SJSA1 (cell line): ENCODE measurements around the gene SF3A1. TPM values are rescaled to one million over a fixed set of nuclear protein-coding genes. Genes with fewer than 3 reads are reported as not detected.

Experiments
- DNase-seq, 2 experiments: peaks; one replicate each; pipeline ENCODE4 v3.0.0-alpha.2; 2015 to 2020; ENCODE audit warnings: low spot score in 2 of 2, low read depth in 1 of 2
- H3K27ac ChIP-seq: fragments of 250-450 bp; sonication (Bioruptor Pico); 2 replicates; pipeline ENCODE4 v1.5.1; 2020; ENCODE audit warnings: mild to moderate bottlenecking, moderate library complexity
- H3K27me3 ChIP-seq: fragments of 250-450 bp; sonication (Bioruptor Pico); replicated peaks from 2 replicates; pipeline ENCODE4 v1.5.1; 2020; ENCODE audit warnings: mild to moderate bottlenecking, moderate library complexity
- H3K36me3 ChIP-seq: fragments of 250-450 bp; sonication (Bioruptor Pico); 2 replicates; pipeline ENCODE4 v1.5.1; 2020; ENCODE audit warnings: mild to moderate bottlenecking
- H3K4me1 ChIP-seq: fragments of 250-450 bp; sonication (Bioruptor Pico); replicated peaks from 2 replicates; pipeline ENCODE4 v1.6.1; 2021; ENCODE audit warnings: mild to moderate bottlenecking
- H3K4me3 ChIP-seq: fragments of 250-450 bp; sonication (Bioruptor Pico); 2 replicates; pipeline ENCODE4 v1.5.1; 2020; ENCODE audit warnings: mild to moderate bottlenecking
- H3K9me3 ChIP-seq: fragments of 250-450 bp; sonication (Bioruptor Pico); replicated peaks from 2 replicates; pipeline ENCODE4 v1.5.1; 2020; ENCODE audit warnings: mild to moderate bottlenecking
- total RNA-seq: library from RNA; depleted of rRNA; stranded (reverse); fragments of >200 nt; shearing (Covaris generic); gene quantifications from 2 replicates; pipeline ENCODE4 v1.2.3, GENCODE V29; 2014

The SF3A1 gene
- total RNA-seq, 1 experiment from 2014 or later: 37.2 TPM

DNA sequence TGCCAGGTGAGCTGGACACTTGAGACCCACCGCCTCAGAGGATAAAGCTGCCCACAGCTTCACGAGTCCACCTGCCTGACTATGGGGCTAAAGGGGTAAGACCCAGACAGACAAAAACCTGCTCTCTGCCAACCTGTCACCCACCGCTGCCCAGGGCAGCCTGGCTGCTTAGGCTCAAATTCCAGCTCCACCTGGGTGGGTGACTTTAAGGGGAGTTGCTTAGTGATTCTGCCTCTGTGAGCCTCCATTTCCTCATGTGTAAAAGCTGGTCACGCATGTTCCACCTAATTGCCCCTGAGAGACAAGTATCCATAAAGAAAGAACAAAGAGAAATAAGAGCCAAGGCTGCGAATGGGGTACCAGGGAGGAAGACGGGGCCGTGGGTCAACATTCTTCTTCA, 63.7 kb downstream of the SF3A1 start:
- Histone ChIP-seq H3K9me3 (no peaks in the 10 kb centered on the region), H3K27me3 (no peaks in the 10 kb centered on the region), H3K27ac (no peak overlapping the region), H3K4me1 (peaks cover 30% of the 10 kb centered on the region), H3K36me3 (peaks cover 60% of the 10 kb centered on the region), H3K4me3 (no peak overlapping the region)
- DNase-seq: no peak

GRCh38 chr22:30292069-30292970, 64.4 kb downstream of the SF3A1 start:
- Histone ChIP-seq H3K27ac (no peak overlapping the region), H3K9me3 (no peaks in the 10 kb centered on the region), H3K4me3 (no peak overlapping the region), H3K4me1 (peaks cover 34% of the 10 kb centered on the region), H3K27me3 (no peaks in the 10 kb centered on the region), H3K36me3 (peaks cover 53% of the 10 kb centered on the region)
- no peak for DNase-seq

- no peak overlapping the region for H3K4me3 ChIP-seq
- no peaks in the 10 kb centered on the region for H3K9me3 ChIP-seq
- peak; percentile 93 to 95 for DNase-seq
- peaks cover 47% of the 10 kb centered on the region for H3K36me3 ChIP-seq
- H3K27me3 ChIP-seq: no peaks in the 10 kb centered on the region
- H3K4me1 ChIP-seq: peaks cover 34% of the 10 kb centered on the region
- H3K27ac ChIP-seq: peak overlapping the region; percentile 32; the same call in 1 of the 2 replicates
Observed at GRCh38 chr22:30291058-30291892, 65.4 kb downstream of the SF3A1 start.

GRCh38 chr22:30290342-30291057, 66.2 kb downstream of the SF3A1 start:
- peak; percentile 18 to 68 for DNase-seq
- Histone ChIP-seq H3K27me3 (no peaks in the 10 kb centered on the region), H3K4me1 (peaks cover 34% of the 10 kb centered on the region), H3K36me3 (peaks cover 40% of the 10 kb centered on the region), H3K27ac (peak overlapping the region; percentile 2; the same call in 1 of the 2 replicates), H3K4me3 (no peak overlapping the region), H3K9me3 (no peaks in the 10 kb centered on the region)

DNA sequence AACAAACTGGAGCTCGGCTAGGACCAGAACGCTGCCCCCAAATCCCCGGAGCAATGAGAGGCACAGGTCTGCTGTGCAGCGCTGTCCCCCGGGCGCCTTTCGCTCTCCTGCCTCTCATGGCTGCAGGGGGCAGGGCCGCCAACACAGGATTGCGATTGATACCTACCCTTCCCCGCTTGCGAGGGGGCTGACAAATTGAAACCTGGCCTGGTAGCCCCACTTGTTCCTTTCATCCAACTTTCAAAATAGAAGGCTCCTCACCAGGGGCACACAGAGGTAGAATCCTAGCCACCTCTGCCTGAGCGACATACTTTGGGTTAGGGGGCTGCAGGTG, 66.7 kb downstream of the SF3A1 start:
- Histone ChIP-seq H3K36me3 (peaks cover 34% of the 10 kb centered on the region), H3K4me3 (peak overlapping the region; percentile 71), H3K27ac (no peak overlapping the region), H3K4me1 (peaks cover 34% of the 10 kb centered on the region), H3K9me3 (no peaks in the 10 kb centered on the region), H3K27me3 (no peaks in the 10 kb centered on the region)
- no peak for DNase-seq

DNA sequence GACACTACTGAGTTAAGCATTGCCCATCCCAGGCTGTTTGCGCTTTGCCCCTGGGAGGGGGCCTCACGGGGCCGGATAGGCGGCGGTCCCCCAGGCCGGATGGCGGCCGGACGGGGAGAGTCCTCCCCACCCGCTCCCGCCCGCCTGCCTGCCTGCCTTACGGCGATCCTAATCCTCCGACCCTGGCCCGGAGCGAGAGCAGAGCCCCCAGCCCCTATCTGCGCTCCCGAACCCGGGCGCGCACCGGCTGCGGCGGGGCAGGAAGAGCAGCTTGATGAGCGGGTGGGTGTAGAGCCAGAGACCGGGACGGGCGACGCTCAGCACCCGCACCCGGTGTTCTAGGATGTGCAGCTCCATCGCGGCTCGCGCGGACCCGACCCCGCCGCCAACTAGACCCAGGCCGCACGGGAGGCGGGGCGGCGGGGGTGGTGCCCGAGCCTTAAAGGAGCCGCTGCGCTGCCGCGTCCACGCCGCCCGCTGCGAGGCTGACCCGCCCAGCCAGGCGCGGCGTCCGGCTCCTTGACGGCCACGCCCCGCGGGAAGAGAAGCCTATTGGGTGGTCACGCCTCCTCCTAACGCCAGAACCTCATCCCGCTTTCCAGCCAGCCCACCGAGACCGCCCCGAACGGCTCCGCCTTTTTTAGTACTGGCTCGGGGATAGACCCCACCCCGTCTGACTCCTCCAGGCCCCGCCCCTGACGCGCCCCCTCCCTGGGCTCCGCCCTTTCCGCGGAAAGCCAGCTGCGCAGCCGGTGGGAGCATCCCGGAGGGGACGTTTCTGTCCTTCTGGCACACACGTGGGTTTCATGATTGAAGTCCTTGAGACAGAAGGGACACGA, 67.3 kb downstream of the SF3A1 start, which contains the start of gene CASTOR1:
Gene CASTOR1, minus strand, starts transcription at position 365 of the 839 bp plus-strand sequence. Its CDS starts 8 bp downstream, at position 357.
- H3K4me1 ChIP-seq: peaks cover 34% of the 10 kb centered on the region
- H3K27ac ChIP-seq: no peak within 1 kb of the TSS; the same call in 1 of the 2 replicates
- no peaks in the 10 kb centered on the region for H3K27me3 ChIP-seq
- H3K9me3 ChIP-seq: no peaks in the 10 kb centered on the region
- H3K36me3 ChIP-seq: peaks cover 33% of the 10 kb centered on the region
- DNase-seq: peak; percentile 92 to 98
- H3K4me3 ChIP-seq: peak within 1 kb of the TSS; percentile 71

- no peaks in the 10 kb centered on the region for H3K27me3 ChIP-seq
- no peak overlapping the region for H3K27ac ChIP-seq
- no peaks in the 10 kb centered on the region for H3K9me3 ChIP-seq
- no peak for DNase-seq
- H3K36me3 ChIP-seq: peaks cover 27% of the 10 kb centered on the region
- peak overlapping the region; percentile 71 for H3K4me3 ChIP-seq
- peaks cover 34% of the 10 kb centered on the region for H3K4me1 ChIP-seq
Observed at GRCh38 chr22:30288419-30289140, 68.1 kb downstream of the SF3A1 start.

DNA sequence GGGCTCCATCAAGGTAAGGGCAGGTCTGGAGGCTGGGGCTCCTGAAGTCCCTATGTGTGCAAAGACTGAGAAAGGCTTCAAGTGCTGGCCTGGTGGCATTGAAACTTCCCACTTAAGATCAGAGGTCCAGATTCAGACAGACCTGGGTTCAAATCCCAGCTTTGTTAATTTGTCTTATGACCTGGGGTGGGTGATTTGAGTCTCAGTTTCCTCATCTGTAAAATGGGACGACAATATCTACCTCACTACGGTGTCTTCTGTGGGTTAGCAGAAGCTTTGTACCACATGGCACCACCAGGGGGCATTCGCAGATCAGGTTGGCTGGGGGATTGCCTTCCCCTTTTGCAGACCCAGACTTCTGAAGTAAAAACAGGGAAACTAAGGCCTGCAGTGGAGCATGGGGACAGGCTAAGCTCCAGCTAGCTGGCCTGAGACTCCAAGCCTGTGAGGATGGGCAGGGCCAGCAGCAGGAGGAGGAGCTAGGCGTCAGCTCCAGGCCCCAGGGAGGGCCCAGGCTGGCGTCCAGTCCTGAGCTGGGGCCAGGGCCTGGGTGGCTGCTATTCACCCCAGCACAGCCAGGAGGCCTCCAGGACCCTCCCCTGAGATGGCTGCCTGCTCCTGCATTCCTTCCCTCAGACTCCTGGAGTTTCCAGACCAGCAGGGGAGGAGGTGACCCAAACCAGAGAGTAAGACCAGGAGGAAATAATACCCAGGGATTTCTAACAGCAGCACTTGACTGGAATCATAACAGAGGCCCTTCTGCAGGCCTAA, 68.9 kb downstream of the SF3A1 start:
- no peaks in the 10 kb centered on the region for H3K27me3 ChIP-seq
- H3K4me1 ChIP-seq: peaks cover 34% of the 10 kb centered on the region
- H3K9me3 ChIP-seq: no peaks in the 10 kb centered on the region
- peaks cover 20% of the 10 kb centered on the region for H3K36me3 ChIP-seq
- DNase-seq: peak; percentile 91 to 92
- H3K27ac ChIP-seq: no peak overlapping the region
- no peak overlapping the region for H3K4me3 ChIP-seq

DNA sequence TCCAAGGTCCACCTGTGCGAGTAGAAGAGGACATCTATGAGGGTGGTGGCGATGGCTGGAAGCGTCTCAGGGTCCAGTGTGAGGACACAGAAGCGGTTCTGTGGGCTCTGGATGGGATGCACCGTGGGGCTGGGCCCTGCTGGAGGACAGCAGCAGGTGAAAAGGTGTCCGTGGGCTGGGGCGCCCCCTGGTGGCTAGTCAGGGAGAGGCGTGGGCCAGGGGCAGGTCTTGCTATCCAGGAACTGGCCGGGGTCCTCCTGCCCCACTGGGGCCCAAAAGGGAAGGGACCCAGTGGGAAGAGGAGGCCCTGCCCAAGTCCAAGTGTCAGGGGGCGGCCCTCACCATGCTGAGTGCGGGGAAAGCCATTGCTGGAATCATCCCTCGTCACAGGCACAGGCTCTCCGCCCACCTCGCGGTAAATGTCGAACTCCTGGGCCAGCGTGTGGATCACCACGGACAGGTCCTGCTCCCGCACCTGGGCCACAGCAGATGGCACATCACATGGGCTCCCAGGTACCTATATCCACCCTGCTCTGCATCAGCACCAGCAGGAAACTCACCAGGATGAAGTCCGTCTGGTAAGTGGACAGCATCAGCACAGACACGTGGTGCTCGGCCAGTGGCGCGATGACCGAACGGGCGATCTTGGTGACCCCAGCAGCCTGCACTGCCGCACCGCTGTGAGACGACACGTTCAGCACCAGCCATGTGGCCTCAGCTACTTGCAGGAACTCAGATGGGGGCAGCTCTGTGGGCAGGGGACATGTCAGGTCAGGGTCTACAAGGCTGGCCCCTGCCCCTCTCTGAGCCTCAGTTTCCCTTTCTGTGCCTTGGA, 69.7 kb downstream of the SF3A1 start:
- H3K27ac ChIP-seq: no peak overlapping the region
- H3K36me3 ChIP-seq: peaks cover 12% of the 10 kb centered on the region
- no peaks in the 10 kb centered on the region for H3K9me3 ChIP-seq
- peak; percentile 52 to 78 for DNase-seq
- H3K4me1 ChIP-seq: peaks cover 34% of the 10 kb centered on the region
- H3K4me3 ChIP-seq: no peak overlapping the region
- no peaks in the 10 kb centered on the region for H3K27me3 ChIP-seq

DNA sequence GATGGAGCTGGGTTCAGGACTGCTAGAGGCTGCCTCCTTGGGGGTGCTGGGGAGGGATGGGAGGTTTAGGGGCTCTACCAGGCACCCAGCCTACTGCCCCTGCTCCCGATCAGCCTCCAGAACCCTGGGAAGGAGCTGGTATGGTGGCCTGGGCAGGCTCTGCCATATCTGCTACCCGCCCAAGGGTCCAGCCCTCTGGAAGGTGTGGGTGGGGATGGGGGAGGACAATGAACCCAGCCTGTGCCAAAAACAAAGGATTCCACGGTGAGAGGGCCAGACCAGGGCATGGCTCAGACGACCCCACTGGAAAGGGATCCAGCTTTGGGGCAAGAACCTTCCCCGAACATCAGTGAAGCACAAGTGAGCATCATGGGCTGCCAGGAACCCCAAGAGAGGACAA, 70.4 kb downstream of the SF3A1 start:
- H3K36me3 ChIP-seq: peaks cover 5% of the 10 kb centered on the region
- H3K27me3 ChIP-seq: no peaks in the 10 kb centered on the region
- peaks cover 30% of the 10 kb centered on the region for H3K4me1 ChIP-seq
- H3K9me3 ChIP-seq: no peaks in the 10 kb centered on the region
- no peak overlapping the region for H3K27ac ChIP-seq
- H3K4me3 ChIP-seq: no peak overlapping the region
- no peak for DNase-seq

- peaks cover 25% of the 10 kb centered on the region for H3K4me1 ChIP-seq
Observed at GRCh38 chr22:30285846-30286200, 70.9 kb downstream of the SF3A1 start.

More at GRCh38 chr22:30285846-30286200, 70.9 kb downstream of the SF3A1 start:
- DNase-seq: no peak
- H3K9me3 ChIP-seq: no peaks in the 10 kb centered on the region
- H3K4me3 ChIP-seq: no peak overlapping the region
- no peaks in the 10 kb centered on the region for H3K27me3 ChIP-seq
- H3K36me3 ChIP-seq: 0 out of 2 replicates have a peak, but pooled peaks cover 2% of the 10 kb centered on the region
- H3K27ac ChIP-seq: no peak overlapping the region
